Measurements from ENCODE around the gene KASH5. TPM values are rescaled to one million over a fixed set of nuclear protein-coding genes. Genes with fewer than 3 reads are reported as not detected.

KASH5 gene
- total and polyA plus RNA-seq, 2 of the 4 experiments (the other 2 are of a cell fraction), result not detected

GRCh38 chr19:49462492-49462891, 74.4 kb downstream of the KASH5 start:
- Histone ChIP-seq H2AK5ac (ENCODE audit: low read depth, low read length) (no peak overlapping the region), H2AK9ac (replicated peaks; ENCODE audit: low read depth, low read length, poor library complexity) (no peak overlapping the region), H3K9ac (ENCODE audit: low read depth, low read length) (no peak overlapping the region), H3K4me1 (ENCODE audit: control insufficient read depth, insufficient read depth, low read length) (no peaks in the 10 kb centered on the region), H2BK15ac (ENCODE audit: low read depth, low read length) (no peak overlapping the region), H3K4me3 (ENCODE audit: insufficient read depth, low read depth, low read length) (no peak overlapping the region), H3K79me1 (ENCODE audit: low read depth in 1 of 2, low read length in 2 of 2) (no peaks in the 10 kb centered on the region), H3K4ac (ENCODE audit: low read depth, low read length) (no peak overlapping the region), H4K91ac (ENCODE audit: insufficient read depth, low read depth, low read length) (no peak overlapping the region), H3K14ac (replicated peaks; ENCODE audit: low read depth, low read length) (no peak overlapping the region), H3K27ac (ENCODE audit: insufficient read depth, low read length) (no peak overlapping the region), H4K8ac (ENCODE audit: low read depth in 2 of 2, low read length in 2 of 2) (no peak overlapping the region), H2BK120ac (ENCODE audit: low read depth, low read length) (no peak overlapping the region), H3K23ac (ENCODE audit: low read depth, low read length) (no peak overlapping the region), H2BK5ac (ENCODE audit: low read depth, low read length, poor library complexity, severe bottlenecking) (no peak overlapping the region), H3K9me3 (ENCODE audit: control insufficient read depth, insufficient read depth, low read length) (no peaks in the 10 kb centered on the region), H2AFZ (replicated peaks; ENCODE audit: low read length, poor library complexity) (no peak overlapping the region), H4K20me1 (ENCODE audit: insufficient read depth, low read length) (no peaks in the 10 kb centered on the region), H3K18ac (ENCODE audit: low read depth, low read length) (no peak overlapping the region), H2BK20ac (ENCODE audit: low read depth, low read length) (no peak overlapping the region), H4K5ac (ENCODE audit: low read depth, low read length) (no peak overlapping the region), H3K56ac (ENCODE audit: extremely low read depth, insufficient read depth, low read length) (no peak overlapping the region), H3K36me3 (ENCODE audit: control insufficient read depth, insufficient read depth, low read length) (peaks cover 10% of the 10 kb centered on the region), H3K9me1 (ENCODE audit: insufficient read depth, low read length) (no peaks in the 10 kb centered on the region), H3K27me3 (ENCODE audit: control insufficient read depth, insufficient read depth, low read length) (no peaks in the 10 kb centered on the region), H3K4me2 (ENCODE audit: low read depth, low read length) (no peak overlapping the region)
- DNase-seq (no peak), ATAC-seq (ENCODE audit: low read depth) (no peak)
- dilution Hi-C loops (cut with HindIII; ENCODE audit: low sequenced_read_pairs, unreplicated experiment) (no loop called here), intact Hi-C loops (cut with micrococcal nuclease) (no loop called here), in situ Hi-C loops (cut with MboI; ENCODE audit: low sequenced_read_pairs) (no loop called here)
- TF ChIP-seq SMC3 (IDR thresholded peaks at IDR 0.05; ENCODE audit: low read depth, low read length) (no peak), CHD1 (IDR thresholded peaks at IDR 0.05; ENCODE audit: low read depth, low read length) (no peak), USF2 (IDR thresholded peaks at IDR 0.05; ENCODE audit: low read depth, low read length) (no peak), RAD21 (IDR thresholded peaks at IDR 0.05; ENCODE audit: low read length) (no peak), CEBPB (IDR thresholded peaks at IDR 0.05; ENCODE audit: low read depth, low read length) (no peak), MAFK (IDR thresholded peaks at IDR 0.05; ENCODE audit: low read depth, low read length) (no peak), RFX5 (IDR thresholded peaks at IDR 0.05; ENCODE audit: low read depth, low read length) (no peak), MAZ (IDR thresholded peaks at IDR 0.05; ENCODE audit: borderline replicate concordance, low read depth, low read length) (no peak), NFE2L2 (IDR thresholded peaks at IDR 0.05; ENCODE audit: low read depth, low read length) (no peak), CTCF (conservative IDR thresholded peaks at IDR 0.05; ENCODE audit: low read depth, low read length) (no peak), MXI1 (IDR thresholded peaks at IDR 0.05; ENCODE audit: borderline replicate concordance, low read depth, low read length) (no peak), BHLHE40 (IDR thresholded peaks at IDR 0.05; ENCODE audit: low read depth, low read length) (no peak), FOS (IDR thresholded peaks at IDR 0.05; ENCODE audit: low read depth, low read length) (no peak), ELK1 (IDR thresholded peaks at IDR 0.05; ENCODE audit: borderline replicate concordance, low read depth, low read length) (no peak), RCOR1 (IDR thresholded peaks at IDR 0.05; ENCODE audit: insufficient replicate concordance, low read length) (no peak), POLR2A (IDR thresholded peaks at IDR 0.05; ENCODE audit: low read depth, low read length) (no peak)
- no TSS peak for BruUV-seq (replicated peaks)
- ChIA-PET POLR2A (ENCODE audit: unreplicated experiment) (no interaction called here), CTCF (no interaction called here)
- WGBS, 2 experiments (ENCODE audit: extremely low coverage in 2 of 2, insufficient read length in 1 of 2), result 100% methylated on average over 3 of the region's 12 CpGs; no CpG with 5 or more reads in 1 of the 2 experiments

All from IMR-90 (cell line).